ENCODE measurements around the gene MFAP1.
"Not testable (repeated sequence)": the region's sequence is repeated elsewhere in the genome, so short reads cannot be mapped to it uniquely, and the experiment has no call there.

Gene MFAP1

DNA sequence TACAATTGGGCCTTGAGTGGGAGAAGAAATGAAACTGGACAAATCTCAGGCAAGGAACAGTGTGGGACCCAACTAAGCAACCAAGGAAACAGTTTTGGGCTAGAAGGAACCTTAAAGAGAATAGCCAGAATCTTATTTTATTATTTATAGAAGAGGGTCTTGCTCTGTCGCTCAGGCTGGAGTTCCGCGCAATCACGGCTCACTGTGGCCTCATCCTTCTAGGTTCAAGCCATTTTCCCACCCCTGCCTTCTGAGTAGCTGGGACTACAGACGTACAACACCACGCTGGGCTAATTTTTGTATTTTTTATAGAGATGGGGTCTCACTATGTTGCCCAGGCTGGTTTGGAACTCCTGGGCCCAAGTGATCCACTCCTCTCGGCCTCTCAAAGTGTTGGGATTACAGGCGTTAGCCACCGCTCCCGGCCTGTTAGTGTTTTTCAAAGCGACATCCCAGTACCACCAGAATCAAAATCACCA is 1.6 kb upstream of the MFAP1 start:
- in situ Hi-C loops (cut with HindIII; ENCODE audit: low sequenced_read_pairs), result no loop called here

DNA sequence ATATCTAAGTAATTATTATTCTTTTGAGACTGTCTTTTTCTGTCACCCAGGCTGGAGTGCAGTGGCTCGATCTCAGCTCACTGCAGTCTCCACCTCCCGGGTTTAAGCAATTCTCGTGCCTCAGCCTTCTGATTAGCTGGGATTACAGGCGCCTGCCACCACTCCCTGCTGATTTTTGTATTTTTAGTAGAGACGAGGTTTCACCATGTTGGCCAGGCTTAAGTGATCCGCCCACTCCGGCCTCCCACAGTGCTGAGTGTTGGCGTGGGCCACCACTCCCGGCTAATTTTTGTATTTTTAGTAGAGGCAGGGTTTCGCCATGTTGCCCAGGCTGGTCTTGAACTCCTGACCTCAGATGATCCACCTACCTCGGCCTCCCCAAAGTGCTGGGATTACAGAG is 815 bp upstream of the MFAP1 start:
- in situ Hi-C loops (cut with HindIII; ENCODE audit: low sequenced_read_pairs), result not testable (repeated sequence)

DNA sequence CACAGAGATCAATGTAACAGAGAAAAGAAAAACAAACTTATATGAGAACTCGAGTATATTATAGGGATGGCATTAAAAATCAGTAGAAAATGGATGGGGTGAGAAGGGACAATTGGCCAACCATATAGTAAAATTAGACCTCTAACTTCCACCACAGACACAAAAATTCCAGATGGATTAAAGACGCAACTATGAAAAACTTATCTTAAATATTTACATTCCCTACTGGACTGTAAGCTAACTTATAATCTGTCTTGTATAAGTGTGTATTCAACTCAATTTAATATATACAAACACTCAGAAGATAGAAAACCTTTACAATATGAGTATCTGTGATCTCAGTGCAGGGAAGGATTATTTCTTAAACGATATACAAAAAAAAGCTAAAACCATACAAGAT is 3.0 kb downstream of the MFAP1 start:
- in situ Hi-C loops (cut with HindIII; ENCODE audit: low sequenced_read_pairs), result no loop called here

DNA sequence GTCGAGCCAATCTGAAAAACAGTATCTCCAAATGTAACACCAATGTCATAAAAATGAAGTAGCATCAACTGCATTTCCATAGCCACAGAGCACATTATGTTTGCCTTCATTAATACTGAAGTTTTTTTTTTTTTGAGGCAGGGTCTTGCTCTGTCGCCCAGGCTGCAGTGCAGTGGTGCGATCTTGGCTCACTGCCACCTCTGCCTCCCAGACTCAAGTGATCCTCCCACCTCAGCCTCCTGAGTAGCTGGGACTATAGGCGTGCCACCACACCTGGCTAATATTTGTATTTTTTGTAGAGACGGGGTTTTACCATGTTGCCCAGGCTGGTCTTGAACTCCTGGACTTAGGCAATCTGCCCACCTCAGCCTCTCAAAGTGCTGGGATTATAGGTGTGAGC is 9.4 kb downstream of the MFAP1 start:
- in situ Hi-C loops (cut with HindIII; ENCODE audit: low sequenced_read_pairs), result not testable (repeated sequence)

DNA sequence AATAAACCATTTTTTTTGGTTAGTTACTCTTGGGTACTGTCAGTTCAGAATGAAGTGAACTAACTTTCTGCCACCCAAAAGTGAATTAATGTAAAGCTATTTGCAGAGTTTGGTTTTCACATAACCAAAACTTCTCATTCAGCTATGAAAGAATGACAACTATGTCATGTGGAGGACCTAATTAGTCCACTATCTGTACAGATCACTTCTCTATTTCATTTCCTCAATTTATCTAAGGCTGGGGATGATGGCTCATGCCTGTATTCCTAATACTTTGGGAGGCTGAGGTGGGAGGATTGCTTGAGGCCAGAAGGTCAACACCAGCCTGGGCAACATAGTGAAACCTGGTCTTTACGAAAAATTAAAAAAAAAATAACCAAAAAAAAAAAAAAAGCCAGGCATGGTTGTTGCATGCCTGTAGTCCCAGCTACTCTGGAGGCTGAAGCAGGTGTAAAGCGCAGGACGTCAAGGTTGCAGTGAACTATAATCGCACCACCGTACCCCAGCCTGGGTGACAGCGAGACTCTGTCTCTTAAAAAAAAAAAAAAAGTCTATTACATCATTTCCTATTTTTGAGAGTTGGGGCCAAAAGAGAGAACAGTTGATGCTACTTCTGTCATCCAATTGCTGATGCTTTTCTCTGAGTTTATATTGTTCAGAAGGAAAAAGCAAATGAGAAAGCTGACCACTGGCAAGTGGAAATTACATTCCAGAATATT is 15.4 kb downstream of the MFAP1 start:
- in situ Hi-C loops (cut with HindIII; ENCODE audit: low sequenced_read_pairs), result no loop called here

DNA sequence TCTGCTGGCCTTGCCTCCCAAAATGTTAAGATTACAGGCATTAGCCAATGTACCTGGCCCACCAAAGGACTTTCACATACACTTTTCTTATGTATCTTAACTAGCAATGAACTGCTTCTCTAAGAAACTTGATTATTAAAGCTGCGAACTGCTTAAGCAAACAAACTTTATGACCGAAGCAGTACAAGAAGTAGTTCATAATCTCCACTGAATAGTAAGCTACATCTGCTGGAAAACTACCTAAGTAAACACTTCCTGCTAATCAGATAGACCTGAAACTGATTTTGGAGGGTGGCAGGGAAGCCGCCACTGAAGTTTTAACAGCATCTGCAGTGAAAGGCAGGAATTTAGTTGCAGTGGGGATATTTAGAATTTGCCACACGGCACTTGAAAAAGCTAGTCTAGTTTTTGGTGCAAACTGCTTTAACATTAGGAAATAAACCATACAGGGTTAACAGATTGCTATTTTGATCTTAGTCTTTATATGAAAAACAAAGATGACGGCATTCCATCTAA is 16.0 kb downstream of the MFAP1 start:
- in situ Hi-C loops (cut with HindIII; ENCODE audit: low sequenced_read_pairs), result no loop called here

DNA sequence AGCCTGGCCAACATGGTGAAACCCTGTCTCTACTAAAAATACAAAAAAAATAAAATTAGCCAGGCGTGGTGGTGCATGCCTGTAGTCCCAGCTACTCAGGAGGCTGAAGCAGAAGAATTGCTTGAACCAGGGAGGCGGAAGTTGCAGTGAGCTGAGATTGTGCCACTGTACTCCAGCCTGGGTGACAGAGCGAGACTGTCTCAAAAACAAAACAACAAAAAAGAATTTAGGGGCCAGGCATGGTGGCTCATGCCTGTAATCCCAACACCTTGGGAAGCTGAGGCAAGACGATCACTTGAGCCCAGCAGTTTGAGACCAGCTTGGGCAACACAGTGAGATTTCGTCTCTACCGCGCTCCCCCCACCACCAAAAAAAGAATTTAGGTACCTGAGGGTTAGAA is 21.8 kb downstream of the MFAP1 start:
- in situ Hi-C loops (cut with HindIII; ENCODE audit: low sequenced_read_pairs), result not testable (repeated sequence)

DNA sequence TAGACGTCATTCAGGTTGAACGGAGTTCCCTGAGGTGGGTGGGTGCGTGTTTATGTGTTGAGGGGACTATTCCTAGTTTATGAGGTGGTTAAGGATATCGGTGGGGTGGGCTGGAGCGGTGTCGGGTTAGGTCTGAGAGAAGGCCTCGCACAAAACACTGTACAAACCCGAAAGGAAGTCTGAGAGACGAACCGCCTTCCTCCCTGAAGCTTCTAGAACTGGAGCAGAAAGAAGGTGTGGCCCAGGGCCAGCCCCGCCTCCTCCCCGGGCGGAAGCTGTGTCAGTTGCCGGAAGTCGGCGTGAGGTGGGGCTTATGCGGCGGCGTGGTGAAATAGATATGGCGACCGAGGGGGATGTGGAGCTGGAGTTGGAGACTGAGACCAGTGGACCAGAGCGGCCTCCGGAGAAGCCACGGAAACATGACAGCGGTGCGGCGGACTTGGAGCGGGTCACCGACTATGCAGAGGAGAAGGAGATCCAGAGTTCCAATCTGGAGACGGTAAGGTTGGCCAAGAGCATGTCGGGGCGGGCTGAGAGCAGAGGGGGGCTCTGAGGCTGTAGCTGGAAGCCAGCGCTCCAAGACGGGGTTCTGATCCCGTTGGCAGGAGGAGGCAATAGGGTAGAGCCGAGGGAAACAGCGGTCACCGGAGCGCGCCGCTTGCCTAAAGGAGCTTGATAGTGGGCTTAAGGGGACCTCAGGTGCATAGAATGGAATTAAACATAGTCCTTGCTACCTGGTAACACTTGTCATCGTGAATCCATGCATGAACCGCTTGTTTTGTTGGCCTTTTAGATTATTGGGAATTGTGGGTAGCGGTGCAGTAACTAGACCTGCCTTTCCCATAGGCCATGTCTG is 24.0 kb downstream of the MFAP1 start, which contains the start of gene HYPK:
Gene HYPK, plus strand, starts transcription at position 314 of the 856 bp plus-strand sequence. Its CDS starts 24 bp downstream, at position 338.
- in situ Hi-C loops (cut with HindIII; ENCODE audit: low sequenced_read_pairs), result no loop called here

DNA sequence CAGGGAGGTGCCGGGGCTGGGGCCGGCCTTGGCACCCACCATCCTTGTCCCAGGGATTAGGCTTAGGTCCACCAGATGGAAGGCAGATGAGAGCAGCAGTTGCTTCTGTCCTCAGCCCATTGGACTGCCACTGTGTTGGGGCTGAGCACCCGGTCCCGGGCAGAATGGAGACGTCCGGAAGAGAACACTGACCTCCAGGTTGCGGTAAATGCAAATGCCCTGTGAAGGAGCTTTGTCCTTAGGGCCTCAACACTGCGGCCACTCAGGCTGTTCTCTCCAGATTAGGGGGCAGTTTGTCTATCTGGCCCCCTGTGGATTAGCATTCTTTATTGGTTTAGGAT is 24.6 kb downstream of the MFAP1 start, which contains the start of gene SERINC4:
Gene SERINC4, minus strand, starts transcription at position 276 of the 341 bp plus-strand sequence. Its CDS starts 234 bp downstream, at position 42.
- in situ Hi-C loops (cut with HindIII; ENCODE audit: low sequenced_read_pairs), result no loop called here

DNA sequence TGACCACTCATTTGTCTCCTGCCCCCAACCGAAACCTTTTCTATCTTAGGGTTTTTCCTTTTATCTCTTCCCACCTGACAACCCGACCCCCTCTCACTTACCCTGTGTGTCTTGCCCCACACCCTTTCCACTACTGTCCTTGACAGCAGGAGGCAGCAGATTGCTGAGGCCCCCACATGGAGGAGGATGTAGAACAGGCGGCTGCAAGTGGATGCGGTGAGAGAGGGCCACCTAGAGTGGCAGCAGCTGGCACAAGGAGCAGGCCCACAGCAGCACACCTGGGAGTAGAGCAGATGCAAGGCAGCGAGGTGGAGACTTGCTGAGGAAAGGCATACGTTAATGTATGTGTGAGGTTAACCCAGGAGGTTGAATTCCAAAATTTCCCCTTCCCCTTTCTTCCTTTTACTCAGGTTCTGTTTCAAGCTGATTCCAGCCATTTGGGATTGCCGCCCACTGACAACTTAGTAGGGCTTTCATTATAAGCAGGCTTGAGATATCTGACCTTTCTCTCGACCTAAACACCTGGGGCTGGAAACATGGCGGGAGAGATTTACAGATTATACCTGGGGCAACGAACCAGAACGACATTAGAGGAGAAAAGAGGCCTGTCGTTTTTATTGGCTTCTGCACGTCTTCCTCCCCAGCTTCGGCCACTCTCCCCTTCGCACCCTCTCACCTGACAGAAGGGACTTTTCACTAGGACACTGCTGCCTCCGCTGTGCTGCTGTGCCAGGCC is 25.1 kb downstream of the MFAP1 start:
- in situ Hi-C loops (cut with HindIII; ENCODE audit: low sequenced_read_pairs), result no loop called here

DNA sequence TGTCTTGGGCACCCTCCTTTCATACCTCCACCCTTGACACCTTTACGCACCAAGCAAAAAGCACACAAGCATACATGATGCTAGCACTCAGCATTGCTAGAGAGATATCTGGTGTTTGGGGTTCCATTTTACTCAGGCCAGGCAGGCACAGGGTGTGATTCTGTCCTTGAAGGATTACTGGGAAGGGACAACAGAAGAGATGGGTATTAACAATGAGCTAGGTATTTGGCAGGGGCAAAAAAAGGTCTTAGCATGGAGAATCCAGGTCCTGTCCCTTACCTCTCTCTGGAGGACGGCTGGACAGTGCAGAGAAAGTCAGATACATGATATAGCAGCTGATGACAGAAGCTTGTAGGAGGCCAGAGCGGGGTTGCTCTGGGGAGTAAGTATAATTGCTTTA is 27.9 kb downstream of the MFAP1 start:
- in situ Hi-C loops (cut with HindIII; ENCODE audit: low sequenced_read_pairs), result no loop called here

DNA sequence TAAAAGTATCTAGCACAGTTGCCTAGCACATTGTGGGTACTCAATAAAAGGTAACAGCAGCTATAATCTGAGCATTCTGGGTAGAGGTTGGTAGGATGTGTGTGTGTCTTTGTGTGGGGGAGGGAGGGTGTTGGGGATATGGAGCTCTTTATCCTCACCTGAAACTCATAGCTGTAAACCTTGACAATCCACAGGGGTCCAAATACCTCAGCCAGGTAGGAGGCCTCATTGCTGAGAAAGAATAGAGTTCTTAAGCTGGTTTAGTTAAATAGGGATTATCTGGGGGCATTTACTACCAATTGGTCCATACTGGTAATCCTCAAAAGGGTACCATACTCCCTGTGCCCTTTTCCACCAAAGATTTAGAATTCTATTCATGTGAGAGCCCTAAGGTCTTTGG is 28.5 kb downstream of the MFAP1 start:
- in situ Hi-C loops (cut with HindIII; ENCODE audit: low sequenced_read_pairs), result no loop called here

DNA sequence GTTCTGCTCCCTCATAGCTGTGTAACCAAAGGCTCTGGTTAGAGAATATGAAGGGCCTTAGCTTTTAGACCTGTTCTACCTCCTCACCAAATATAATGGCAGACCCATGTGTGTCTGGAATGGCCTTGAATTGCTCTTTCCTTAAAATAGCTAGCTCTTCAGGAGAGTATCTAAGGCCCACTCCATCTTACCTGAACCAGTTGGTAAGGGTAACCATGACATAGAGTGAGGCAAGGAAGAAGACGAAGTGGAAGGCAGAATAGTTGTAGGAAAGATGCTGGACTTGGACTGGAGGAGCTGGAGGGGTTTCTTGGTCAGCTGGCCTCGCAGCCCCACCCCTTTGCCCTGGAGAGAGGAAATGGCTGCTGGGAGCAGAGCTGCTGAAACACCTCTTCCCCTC is 29.3 kb downstream of the MFAP1 start:
- in situ Hi-C loops (cut with HindIII; ENCODE audit: low sequenced_read_pairs), result no loop called here

DNA sequence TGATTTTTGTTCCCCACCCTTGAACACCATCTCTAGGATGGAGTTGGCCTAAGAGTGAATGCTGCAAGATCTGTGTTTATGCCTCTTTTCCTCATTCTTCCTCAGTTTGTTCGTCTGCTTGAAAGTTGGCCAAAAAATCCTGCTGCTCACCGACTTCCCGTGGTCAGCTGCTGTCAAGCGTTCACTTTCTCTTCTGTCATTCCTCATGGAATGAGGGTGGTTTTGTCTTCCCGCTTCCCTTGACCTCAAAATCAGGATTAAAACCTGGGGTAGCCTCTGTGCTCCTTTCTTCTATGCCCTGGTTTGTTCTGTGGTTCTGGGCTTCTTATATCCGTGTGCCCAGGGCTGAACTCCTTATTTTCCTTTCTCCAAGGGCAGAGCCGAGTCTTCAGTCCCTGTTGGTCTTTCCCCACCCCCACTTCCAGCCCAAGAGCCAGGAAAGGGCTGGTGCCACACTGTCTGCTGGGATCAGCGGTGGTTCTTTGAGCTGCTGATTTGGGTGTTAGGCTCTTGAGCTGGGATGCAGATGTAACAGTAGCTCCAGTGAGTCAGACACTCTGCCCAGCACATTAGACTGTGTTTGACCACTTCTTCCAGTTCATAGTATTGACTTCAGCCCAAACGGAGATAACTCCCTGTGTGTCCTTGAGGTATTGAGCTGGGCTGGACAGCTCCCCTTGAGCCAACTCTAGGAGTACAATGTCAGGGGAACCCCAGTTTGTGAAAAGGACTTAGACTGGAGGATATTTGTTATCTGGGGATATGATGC is 30.0 kb downstream of the MFAP1 start:
- in situ Hi-C loops (cut with HindIII; ENCODE audit: low sequenced_read_pairs), result no loop called here

DNA sequence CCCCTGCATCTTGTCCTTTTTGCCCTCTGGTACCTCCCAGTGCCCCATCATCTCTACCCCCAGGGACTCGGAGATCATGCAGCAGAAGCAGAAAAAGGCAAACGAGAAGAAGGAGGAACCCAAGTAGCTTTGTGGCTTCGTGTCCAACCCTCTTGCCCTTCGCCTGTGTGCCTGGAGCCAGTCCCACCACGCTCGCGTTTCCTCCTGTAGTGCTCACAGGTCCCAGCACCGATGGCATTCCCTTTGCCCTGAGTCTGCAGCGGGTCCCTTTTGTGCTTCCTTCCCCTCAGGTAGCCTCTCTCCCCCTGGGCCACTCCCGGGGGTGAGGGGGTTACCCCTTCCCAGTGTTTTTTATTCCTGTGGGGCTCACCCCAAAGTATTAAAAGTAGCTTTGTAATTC is 30.8 kb downstream of the MFAP1 start:
- in situ Hi-C loops (cut with HindIII; ENCODE audit: low sequenced_read_pairs), result no loop called here

DNA sequence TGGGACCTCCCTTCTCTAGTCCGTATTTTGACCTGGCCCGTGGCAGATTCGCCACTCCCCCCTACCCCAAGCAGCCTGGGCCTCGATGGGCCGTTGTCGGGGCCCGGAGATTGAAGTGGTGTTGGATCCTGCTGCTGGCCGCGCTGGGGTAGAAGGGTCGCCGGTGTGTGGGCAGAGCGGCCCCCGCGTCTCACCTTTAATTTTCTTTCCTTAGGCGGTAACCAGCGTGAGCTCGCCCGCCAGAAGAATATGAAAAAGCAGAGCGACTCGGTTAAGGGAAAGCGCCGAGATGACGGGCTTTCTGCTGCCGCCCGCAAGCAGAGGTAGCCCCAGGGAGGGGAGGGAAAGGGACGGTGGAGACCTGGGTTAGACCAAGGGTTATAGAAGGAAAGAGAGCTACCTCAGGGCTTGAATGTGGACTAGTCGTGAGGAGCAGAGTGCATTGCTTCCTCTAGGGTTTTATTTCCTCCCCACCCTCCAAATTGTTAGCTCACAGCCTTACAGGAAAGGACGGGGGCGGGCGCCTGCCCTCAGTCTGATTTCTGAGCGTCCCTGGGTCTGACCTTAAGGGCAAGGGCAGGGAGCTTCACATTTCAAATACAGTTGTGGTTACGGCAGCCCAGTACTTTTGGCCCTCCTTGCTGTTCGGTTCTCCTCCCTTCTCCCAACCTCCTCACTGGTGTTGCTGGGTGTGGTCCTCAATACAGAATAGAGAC is 31.6 kb downstream of the MFAP1 start:
- in situ Hi-C loops (cut with HindIII; ENCODE audit: low sequenced_read_pairs), result no loop called here

DNA sequence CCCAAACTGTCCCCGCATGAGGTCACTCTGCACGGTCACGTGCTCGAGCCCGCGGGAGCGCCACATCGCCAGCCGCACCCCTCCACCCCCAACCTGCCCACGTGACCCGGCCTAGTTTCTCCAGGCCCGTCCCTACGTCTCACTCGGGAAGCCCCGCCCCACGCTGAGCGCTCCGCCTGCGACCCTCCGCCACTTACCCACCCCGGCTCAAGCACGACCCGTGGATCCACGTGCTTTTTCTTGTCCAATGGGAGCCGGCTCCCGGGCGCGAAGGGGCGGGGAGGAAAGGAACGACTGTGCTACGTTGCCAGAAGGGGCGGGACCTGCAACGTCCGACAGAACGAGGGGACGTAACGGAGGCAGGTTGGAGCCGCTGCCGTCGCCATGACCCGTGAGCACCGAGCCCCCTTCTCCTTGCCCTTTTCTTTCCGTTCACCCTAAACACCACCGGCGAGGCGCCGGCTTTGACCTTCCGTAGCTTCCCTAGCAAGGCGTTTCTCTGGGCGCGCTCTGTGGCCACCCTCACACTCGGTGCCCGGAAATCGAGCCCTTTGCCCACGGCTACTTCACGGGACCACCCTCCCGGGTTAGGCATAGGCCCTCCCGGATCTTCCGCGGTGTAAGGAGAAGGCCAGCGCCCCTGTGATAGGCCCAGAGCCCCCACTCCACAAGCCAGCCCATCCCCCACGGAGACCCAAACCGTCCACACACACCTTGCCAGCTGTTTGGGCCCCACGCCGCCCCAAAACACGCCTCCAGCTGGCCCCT is 32.3 kb downstream of the MFAP1 start, which contains the start of gene SERF2:
Gene SERF2, plus strand, starts transcription at position 328 of the 768 bp plus-strand sequence. Its CDS starts 57 bp downstream, at position 385.
- in situ Hi-C loops (cut with HindIII; ENCODE audit: low sequenced_read_pairs), result no loop called here

DNA sequence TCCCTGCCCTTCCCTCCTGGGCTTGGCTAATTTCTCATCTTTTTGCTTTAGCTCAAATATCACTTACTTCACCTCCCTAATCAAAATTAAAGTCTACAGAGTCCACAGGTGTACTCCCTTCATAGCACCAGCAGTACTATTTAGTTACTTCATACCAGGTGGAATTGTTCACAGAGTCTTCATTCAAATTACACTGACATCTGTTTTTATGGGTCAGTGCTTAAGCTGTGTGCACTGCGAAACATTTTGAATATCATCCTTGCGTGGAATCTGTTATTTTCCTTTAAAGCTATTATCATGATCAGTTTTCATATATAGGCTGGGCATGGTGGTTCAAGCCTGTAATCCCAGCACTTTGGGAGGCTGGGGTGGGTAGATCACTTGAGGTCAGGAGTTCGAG is 35.1 kb downstream of the MFAP1 start:
- in situ Hi-C loops (cut with HindIII; ENCODE audit: low sequenced_read_pairs), result no loop called here

DNA sequence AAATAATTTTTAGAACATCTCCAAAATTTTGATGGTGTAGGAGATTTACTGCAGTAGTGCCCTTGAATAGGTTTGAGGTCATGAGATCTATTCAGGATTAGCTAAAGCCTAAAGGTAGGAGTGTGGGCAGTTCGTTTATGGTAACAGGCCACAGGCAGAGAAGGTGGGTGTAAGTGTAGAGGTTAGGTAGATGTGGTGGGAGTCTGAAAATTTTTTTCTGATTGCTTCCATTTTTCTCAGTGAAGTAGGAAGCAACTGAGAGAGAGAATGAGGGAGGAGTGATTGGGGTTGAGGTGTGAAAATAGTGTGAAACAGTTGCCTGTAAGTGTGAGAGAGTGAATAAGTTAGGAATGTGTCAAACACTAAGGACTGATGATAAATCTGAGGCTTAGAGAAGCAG is 45.5 kb downstream of the MFAP1 start:
- in situ Hi-C loops (cut with HindIII; ENCODE audit: low sequenced_read_pairs), result no loop called here
